Measurements from ENCODE around the gene C1orf21. TPM values are rescaled to one million over a fixed set of nuclear protein-coding genes. Genes with fewer than 3 reads are reported as not detected.

C1orf21 gene
- total RNA-seq, 1 donor from 2014 or later: 43.3 TPM

- Mint-ChIP-seq H3K27me3 (ENCODE audit: unreplicated experiment) (no peaks in the 10 kb centered on the region), H3K27ac (ENCODE audit: unreplicated experiment) (no peak overlapping the region), H3K36me3 (ENCODE audit: unreplicated experiment) (peaks cover 8% of the 10 kb centered on the region), H3K4me3 (ENCODE audit: unreplicated experiment) (no peak overlapping the region), H3K9me3 (ENCODE audit: unreplicated experiment) (no peaks in the 10 kb centered on the region), H3K4me1 (ENCODE audit: low read depth, unreplicated experiment) (no peaks in the 10 kb centered on the region)
- DNase-seq: no peak
- TF ChIP-seq CTCF (IDR thresholded peaks at IDR 0.05; ENCODE audit: partially characterized antibody, unreplicated experiment): no peak
Measured at GRCh38 chr1:184426278-184426674, 39.4 kb downstream of the C1orf21 start.

GRCh38 chr1:184427722-184428121 lies 40.9 kb downstream of the C1orf21 start:
- DNase-seq: no peak
- H3K36me3 Mint-ChIP-seq (ENCODE audit: unreplicated experiment): peaks cover 8% of the 10 kb centered on the region
- no peaks in the 10 kb centered on the region for H3K9me3 Mint-ChIP-seq (ENCODE audit: unreplicated experiment)
- no peaks in the 10 kb centered on the region for H3K4me1 Mint-ChIP-seq (ENCODE audit: low read depth, unreplicated experiment)
- no peak overlapping the region for H3K4me3 Mint-ChIP-seq (ENCODE audit: unreplicated experiment)
- no peak overlapping the region for H3K27ac Mint-ChIP-seq (ENCODE audit: unreplicated experiment)
- no peak for TF ChIP-seq CTCF (IDR thresholded peaks at IDR 0.05; ENCODE audit: partially characterized antibody, unreplicated experiment)
- no peaks in the 10 kb centered on the region for H3K27me3 Mint-ChIP-seq (ENCODE audit: unreplicated experiment)

GRCh38 chr1:184428604-184429003 lies 41.8 kb downstream of the C1orf21 start:
- TF ChIP-seq CTCF (IDR thresholded peaks at IDR 0.05; ENCODE audit: partially characterized antibody, unreplicated experiment): no peak
- Mint-ChIP-seq H3K27me3 (ENCODE audit: unreplicated experiment) (no peaks in the 10 kb centered on the region), H3K4me3 (ENCODE audit: unreplicated experiment) (no peak overlapping the region), H3K4me1 (ENCODE audit: low read depth, unreplicated experiment) (no peaks in the 10 kb centered on the region), H3K27ac (ENCODE audit: unreplicated experiment) (no peak overlapping the region), H3K36me3 (ENCODE audit: unreplicated experiment) (peaks cover 8% of the 10 kb centered on the region), H3K9me3 (ENCODE audit: unreplicated experiment) (no peaks in the 10 kb centered on the region)
- DNase-seq: no peak

- no peaks in the 10 kb centered on the region for H3K4me1 Mint-ChIP-seq (ENCODE audit: low read depth, unreplicated experiment)
- no peak for DNase-seq
- no peak for TF ChIP-seq CTCF (IDR thresholded peaks at IDR 0.05; ENCODE audit: partially characterized antibody, unreplicated experiment)
- peaks cover 8% of the 10 kb centered on the region for H3K36me3 Mint-ChIP-seq (ENCODE audit: unreplicated experiment)
- H3K27ac Mint-ChIP-seq (ENCODE audit: unreplicated experiment): no peak overlapping the region
- no peaks in the 10 kb centered on the region for H3K9me3 Mint-ChIP-seq (ENCODE audit: unreplicated experiment)
- no peak overlapping the region for H3K4me3 Mint-ChIP-seq (ENCODE audit: unreplicated experiment)
- no peaks in the 10 kb centered on the region for H3K27me3 Mint-ChIP-seq (ENCODE audit: unreplicated experiment)
Measured at GRCh38 chr1:184429335-184429734, 42.5 kb downstream of the C1orf21 start.

- H3K27me3 Mint-ChIP-seq (ENCODE audit: unreplicated experiment): no peaks in the 10 kb centered on the region
- H3K36me3 Mint-ChIP-seq (ENCODE audit: unreplicated experiment): no peaks in the 10 kb centered on the region
- TF ChIP-seq CTCF (IDR thresholded peaks at IDR 0.05; ENCODE audit: partially characterized antibody, unreplicated experiment): no peak
Measured at GRCh38 chr1:184433956-184434502, 47.2 kb downstream of the C1orf21 start.

More at GRCh38 chr1:184433956-184434502, 47.2 kb downstream of the C1orf21 start:
- H3K27ac Mint-ChIP-seq (ENCODE audit: unreplicated experiment): no peak overlapping the region
- no peaks in the 10 kb centered on the region for H3K4me1 Mint-ChIP-seq (ENCODE audit: low read depth, unreplicated experiment)
- no peaks in the 10 kb centered on the region for H3K9me3 Mint-ChIP-seq (ENCODE audit: unreplicated experiment)
- H3K4me3 Mint-ChIP-seq (ENCODE audit: unreplicated experiment): no peak overlapping the region
- DNase-seq: no peak

All from glutamatergic neuron (in vitro differentiated cells).